K562 (cell line): ENCODE measurements around the gene KASH5. TPM values are rescaled to one million over a fixed set of nuclear protein-coding genes. Genes with fewer than 3 reads are reported as not detected.

Source experiments
- CHD7 ChIP-seq: fragments of 200-600 bp; sonication (generic); IDR thresholded peaks from one replicate; pipeline ENCODE4 v1.6.1; 2012; ENCODE audit warnings: mild to moderate bottlenecking, low read depth, low read length, inconsistent platforms
- KAT7 ChIP-seq: sonication (generic); formaldehyde crosslinking; IDR thresholded peaks from 2 replicates; pipeline ENCODE4 v1.8.0; 2022; ENCODE audit warnings: missing genetic modification reagents, mild to moderate bottlenecking, borderline replicate concordance
- ZNF318 ChIP-seq, 2 experiments: fragments of 450-650 bp; IDR thresholded peaks; 2 replicates each; pipeline ENCODE4 v1.6.1; 2016; ENCODE audit warnings: mild to moderate bottlenecking in 2 of 2, borderline replicate concordance in 1 of 2, low read depth in 1 of 2, moderate library complexity in 1 of 2
- polyA plus RNA-seq, 8 experiments: library from polyadenylated mRNA; depleted of rRNA in 4 of 8; stranded (reverse) in 5 of 8; unstranded in 3 of 8; fragments of >200 nt; fragmentation: Nextera tagmentation in 2 of 8; fragmentation: Illumina TruSeq in 1 of 8; extraction: Ambion mirVana in 2 of 8; extraction: Trizol in 1 of 8; gene quantifications; 2 replicates each; pipeline versions ENCODE4 v1.2.1 to v1.2.3, GENCODE V29; 2011 to 2014; ENCODE audit warnings: inconsistent platforms in 1 of 8, missing spikeins in 1 of 8
- total RNA-seq, 7 experiments: library from RNA; depleted of rRNA in 6 of 7; stranded (reverse); fragments of >200 nt in 6 of 7; fragmentation: Illumina TruSeq in 2 of 7; extraction: Trizol in 2 of 7; gene quantifications; 2 replicates each; pipeline versions ENCODE4 v1.2.1 to v1.2.3, GENCODE V29; 2011 to 2021; ENCODE audit warnings: low replicate concordance in 1 of 7
- TF ChIP-seq, protein P1 (sequence below): fragments of 450-650 bp; IDR thresholded peaks from 2 replicates; pipeline ENCODE4 v1.7.0; 2016; ENCODE audit warnings: borderline replicate concordance

The KASH5 gene
- total and polyA plus RNA-seq, 9 of the 15 experiments (the other 6 are each of a cell fraction or from before 2014, with no cell fraction given), result 0.07 to 0.84 (median 0.34) TPM; not detected in 1

DNA sequence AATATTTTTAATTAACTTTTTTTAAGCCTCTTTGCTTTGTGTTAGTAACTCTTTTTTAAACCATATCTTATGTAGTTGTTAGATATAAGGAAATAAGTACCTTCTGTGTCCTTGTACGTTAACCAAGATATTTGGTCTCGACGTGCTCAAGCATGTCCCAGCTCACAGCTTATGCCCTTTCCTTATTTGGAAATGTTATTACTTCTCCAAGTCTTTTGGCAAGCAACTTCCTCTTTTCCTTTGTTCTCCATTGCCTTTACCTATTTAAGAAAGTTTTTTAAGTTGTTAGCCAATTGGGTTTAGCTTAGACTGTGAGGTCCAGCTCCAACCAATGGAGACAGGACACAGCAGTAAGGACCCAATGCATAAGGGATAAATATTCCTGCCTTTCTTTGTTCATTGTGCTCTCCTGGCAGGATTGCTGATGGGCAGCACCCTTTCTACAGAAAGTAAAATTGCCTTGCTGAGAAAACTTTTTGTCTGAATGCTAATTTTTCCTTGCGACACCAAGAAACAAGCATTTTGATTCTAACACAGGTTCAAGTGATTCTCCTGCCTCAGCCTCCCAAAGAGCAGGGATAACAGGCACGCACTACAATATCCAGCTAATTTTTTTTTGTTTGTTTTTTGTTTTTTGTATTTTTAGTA, 19.2 kb upstream of the KASH5 start (continued):
- TF ChIP-seq CHD7 (no peak), ZNF318 (IDR thresholded peaks at IDR 0.05; ENCODE audit: borderline replicate concordance in 1 of 2, low read depth in 1 of 2) (0 out of 4 replicates have a peak, but pooled peaks of 1 of the 2 experiments have one; percentile 46), KAT7 (CRISPR knock-in tag) (no peak)
- TF ChIP-seq, protein P1, sequence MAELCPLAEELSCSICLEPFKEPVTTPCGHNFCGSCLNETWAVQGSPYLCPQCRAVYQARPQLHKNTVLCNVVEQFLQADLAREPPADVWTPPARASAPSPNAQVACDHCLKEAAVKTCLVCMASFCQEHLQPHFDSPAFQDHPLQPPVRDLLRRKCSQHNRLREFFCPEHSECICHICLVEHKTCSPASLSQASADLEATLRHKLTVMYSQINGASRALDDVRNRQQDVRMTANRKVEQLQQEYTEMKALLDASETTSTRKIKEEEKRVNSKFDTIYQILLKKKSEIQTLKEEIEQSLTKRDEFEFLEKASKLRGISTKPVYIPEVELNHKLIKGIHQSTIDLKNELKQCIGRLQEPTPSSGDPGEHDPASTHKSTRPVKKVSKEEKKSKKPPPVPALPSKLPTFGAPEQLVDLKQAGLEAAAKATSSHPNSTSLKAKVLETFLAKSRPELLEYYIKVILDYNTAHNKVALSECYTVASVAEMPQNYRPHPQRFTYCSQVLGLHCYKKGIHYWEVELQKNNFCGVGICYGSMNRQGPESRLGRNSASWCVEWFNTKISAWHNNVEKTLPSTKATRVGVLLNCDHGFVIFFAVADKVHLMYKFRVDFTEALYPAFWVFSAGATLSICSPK, result no peak
